ENCODE results near the gene NPC1.

- no peak for TF ChIP-seq CTCF (IDR thresholded peaks at IDR 0.05)
- no peak for TF ChIP-seq POLR2A (IDR thresholded peaks at IDR 0.05)
These were observed 62.7 kb downstream of the NPC1 start for GRCh38 chr18:23523429-23524212.
